Measurements from ENCODE around the gene TMED3.
"Not testable (repeated sequence)": the region's sequence is repeated elsewhere in the genome, so short reads cannot be mapped to it uniquely, and the experiment has no call there.

Gene TMED3

DNA sequence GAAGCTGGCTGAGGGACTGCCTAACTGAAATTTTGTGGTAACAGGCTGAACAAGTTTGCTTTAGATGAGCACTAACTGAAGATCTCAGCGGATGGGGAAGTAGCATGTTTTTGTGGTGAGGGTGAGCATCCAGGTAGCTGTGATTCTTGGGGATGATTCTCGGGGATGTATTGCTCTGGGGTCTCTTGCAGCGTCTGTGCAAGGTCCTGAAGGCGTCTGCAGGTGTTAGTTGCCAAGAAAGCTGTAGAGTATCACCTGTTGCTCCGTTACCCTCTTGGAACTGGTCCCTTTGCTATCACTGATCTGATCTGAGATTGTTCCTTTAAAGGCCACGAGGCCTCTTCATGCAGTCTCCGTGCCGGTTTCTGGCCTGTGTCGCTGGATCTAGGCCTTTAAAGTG lies 6.0 kb downstream of the TMED3 start:
- DNase-seq (ENCODE audit: low read depth in 3 of 3) = no peak

DNA sequence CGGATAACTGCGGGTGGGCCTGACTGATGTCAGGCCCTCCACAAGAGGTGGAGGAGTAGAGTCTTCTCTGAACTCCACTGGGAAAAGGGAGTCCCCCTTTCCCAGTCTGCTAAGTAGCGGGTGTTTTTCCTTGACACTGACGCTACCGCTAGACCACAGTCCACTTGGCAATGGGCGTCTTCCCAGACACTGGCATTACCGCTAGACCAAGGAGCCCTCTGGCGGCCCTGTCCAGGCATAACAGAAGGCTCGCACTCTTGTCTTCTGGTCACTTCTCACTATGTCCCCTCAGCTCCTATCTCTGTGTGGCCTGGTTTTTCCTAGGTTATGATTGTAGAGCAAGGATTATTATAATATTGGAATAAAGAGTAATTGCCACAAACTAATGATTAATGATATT lies 9.1 kb downstream of the TMED3 start:
- DNase-seq (ENCODE audit: low read depth in 3 of 3) = not testable (repeated sequence)

DNA sequence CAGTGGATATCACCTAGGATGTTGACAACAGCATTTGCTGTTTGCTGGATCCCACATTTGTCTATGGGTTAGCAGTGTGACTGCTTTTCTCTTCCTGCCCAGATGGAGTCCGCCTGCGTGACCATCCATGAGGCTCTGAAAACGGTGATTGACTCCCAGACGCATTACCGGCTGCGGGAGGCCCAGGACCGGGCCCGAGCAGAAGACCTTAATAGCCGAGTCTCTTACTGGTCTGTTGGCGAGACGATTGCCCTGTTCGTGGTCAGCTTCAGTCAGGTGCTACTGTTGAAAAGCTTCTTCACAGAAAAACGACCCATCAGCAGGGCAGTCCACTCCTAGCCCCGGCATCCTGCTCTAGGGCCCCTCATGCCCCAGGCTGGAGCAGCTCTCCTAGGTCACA lies 11.0 kb downstream of the TMED3 start:
- no peak for DNase-seq (ENCODE audit: low read depth in 3 of 3)

DNA sequence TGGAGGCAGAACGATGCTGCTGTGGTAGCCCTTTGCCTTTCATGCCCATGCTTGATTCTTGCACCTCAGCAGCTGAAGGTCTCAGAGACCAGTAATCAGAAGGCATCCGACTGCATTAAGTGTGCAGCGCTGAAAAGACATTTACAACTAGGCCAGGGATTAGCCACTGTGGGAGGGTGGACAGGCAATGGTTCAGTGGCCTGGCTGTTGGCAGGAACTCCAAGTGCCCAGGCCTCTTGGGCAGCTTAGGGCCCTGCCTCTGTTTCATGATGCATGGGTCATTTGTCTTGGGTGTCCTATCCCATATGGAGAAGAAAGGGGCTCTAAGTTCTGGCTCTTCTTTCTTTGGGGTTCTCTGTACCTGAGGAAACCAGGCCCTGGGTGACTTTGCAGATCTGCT lies 11.4 kb downstream of the TMED3 start:
- DNase-seq (ENCODE audit: low read depth in 3 of 3) = no peak

DNA sequence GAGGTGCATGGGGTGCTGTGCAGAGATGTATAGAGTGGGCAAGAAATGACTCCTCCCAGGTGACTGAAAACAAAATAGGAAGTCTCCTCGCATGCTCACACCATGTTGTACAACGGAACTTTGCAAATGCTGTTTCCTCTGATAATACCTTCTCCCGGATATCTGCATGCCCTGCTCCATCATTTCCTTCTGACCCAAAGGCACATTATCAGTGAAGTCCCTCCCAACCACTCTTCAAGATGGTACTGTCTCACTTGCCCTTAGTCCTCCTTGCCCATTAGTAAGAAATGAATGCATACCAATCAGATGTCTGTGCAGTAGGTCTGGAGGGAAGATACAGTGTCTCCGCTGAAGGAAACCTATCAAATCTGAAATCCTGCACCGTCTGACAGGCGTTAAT lies 12.0 kb downstream of the TMED3 start:
- DNase-seq (ENCODE audit: low read depth in 3 of 3) = no peak

DNA sequence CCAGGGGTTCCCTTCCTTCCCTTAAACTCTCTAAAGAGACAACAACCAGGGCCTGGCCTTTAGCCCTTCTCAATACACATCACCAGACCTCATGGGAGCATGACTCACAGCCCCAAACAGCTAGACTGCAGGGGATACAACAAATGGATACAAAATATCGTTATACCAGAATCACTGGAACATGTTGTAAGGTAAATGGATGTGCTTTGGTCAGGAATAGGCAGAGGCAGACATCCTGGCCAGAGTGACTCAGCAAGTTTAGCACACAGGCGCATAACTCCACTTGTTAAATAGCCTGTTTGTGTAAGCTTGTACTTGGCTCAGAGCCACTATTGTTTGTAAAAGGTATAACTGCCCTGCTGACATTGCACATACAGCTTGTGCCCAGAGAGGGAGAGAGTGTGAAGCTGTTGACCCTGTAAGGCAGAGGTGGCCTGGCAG lies 18.3 kb downstream of the TMED3 start:
- no peak for DNase-seq (ENCODE audit: low read depth in 3 of 3)

DNA sequence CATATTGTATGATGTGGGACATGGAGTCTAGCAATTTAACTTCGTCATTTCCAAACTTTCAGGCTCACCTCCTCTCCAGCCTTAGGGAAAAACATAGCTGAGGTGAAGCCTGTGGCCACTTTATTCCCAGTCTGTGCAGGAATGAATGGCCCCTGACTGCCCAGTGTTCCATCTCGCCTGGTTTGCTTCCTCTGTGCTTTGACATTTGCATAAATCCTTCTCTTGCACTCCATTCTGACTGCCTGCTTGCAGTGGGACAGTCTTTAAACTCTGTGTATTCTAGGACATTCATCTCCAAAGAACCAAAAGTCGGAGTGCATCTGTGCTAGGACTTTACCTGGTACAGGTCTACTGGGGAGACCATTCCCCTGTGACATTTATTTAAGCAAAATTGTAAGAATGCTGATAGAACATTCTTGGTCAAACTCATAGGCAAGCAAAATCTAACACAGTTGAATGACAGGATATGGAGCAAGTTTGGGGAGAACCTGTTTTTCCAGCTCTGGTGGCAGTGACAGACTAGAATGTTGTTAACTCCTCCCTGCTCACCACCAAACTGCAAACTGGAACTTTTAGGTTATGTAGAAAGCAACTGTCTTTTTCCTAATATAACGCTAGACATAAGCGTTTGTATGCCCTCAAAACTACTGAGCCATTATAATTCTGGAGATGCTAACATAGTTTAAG lies 22.1 kb downstream of the TMED3 start:
- DNase-seq (ENCODE audit: low read depth in 3 of 3) = no peak

DNA sequence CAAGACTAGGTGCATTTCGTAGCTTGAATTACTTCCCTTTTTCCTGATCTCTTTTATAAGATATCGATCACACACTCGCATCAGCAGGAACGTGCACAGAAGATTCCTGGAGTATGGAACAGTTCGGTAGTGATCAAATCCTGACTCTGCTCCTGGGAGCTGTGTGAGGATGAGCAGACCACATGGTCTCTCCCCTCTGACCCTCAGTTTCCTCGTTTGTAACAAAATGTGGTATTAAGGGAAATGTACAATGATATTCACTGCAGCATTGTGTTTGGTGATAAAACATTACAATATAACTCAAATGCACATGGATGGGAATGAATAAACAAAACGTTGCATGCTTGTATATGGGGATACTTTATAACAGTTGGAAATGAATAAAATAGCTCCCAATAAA lies 26.7 kb downstream of the TMED3 start:
- DNase-seq (ENCODE audit: low read depth in 3 of 3) = no peak

DNA sequence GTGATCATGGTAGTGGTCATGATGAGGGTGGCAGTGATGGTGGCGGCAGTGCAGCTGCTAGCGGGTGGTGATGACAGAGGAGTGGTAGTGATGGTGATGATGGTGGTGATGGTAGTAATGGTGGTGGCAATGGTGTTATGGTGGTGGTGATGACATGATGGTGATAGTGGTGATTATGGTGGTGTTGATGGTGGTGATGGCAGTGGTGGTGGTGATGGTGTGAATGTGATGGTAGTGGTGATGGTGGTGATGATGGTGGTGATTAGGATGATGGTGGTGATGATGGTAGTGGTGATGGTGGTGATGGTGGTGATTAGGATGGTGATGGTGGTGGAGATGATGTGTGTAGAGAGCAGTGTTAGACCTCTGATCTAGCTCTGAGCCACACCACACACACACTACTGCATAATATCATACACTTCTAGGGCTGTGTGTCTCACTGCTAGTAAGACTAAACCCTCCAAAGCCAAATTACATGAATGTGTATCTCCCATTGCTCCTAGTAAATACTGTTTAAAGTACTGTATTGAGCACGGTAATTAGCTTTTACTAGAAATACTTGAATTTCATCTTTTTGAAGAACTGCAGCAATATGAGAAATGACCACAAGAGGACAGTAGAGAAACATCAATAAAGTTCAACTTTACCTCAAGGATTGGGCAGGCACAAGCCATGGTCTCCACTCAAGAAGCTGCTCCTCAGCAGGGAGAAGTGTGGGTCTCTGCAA lies 28.8 kb downstream of the TMED3 start:
- DNase-seq (ENCODE audit: low read depth in 3 of 3) = no peak

DNA sequence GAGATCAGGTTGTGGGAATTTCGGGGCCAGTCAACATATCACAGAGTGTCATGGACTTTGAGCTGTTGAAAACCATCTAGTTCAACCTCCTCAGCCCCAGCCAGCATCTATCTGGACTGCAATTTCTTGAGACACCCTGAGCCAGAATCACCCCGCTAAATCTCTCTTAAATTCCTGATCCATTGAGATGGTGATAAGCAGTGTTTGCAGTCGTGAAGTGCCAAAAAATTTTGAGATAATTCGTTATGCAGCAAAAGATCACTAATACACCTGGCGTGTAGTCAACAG lies 29.3 kb downstream of the TMED3 start:
- no peak for DNase-seq (ENCODE audit: low read depth in 3 of 3)

DNA sequence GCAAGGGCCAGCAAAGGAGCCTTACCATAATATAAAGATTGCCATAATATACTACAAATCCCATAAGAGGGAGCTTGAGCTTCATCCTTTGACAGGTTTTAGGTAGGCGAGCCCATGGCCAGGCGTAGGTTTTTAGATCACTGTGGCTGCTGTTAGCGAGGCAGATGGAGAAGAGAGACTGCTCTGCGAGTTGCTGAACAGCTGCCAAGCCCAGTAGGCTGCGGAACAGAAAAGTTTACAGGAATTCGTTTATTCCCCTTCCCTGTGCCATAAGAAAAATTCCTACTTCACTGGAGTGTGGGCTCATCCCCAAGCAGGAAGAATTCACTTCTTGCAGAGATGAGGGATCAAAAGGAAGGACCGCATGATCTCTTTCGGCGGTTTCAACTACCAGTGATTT lies 30.5 kb downstream of the TMED3 start:
- DNase-seq (ENCODE audit: low read depth in 3 of 3) = no peak

DNA sequence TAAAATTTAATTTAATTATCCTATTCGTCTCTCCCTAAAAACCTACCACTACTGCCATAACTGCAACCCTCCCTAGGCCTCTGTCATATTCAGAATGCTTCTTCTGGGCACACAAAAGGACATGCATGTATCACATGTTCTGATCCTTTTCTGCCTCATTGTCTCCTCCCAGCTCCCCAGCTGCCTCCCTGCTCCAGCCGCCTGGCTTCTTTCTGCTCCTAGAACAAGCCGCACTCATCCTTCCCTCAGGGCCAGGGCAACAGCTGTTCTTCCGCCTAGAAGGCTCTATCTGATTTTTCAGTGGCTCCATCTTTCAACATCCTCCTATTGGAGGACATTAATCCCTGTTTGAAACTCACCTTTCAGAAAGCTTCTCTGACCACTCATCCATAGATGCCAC lies 38.6 kb downstream of the TMED3 start:
- no peak for DNase-seq (ENCODE audit: low read depth in 3 of 3)

DNA sequence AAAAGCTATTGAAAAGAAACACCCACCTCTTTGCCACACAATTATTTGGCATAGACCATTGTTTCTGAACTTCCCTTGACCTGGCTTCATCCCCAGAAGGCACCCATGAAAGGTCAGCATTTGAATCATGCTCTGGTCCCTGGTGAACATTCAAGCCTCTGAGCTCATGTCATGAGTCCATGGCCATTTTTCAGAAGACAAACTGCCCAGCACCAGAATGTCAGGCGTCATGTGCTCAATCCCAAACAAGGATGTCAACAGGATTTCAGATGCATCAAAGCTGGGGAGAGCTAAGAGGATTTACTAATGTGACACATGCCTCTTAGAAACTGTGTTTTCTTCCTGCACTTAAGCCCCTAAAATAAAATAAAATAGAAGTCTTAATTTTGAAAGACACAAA lies 41.3 kb downstream of the TMED3 start:
- no peak for DNase-seq (ENCODE audit: low read depth in 3 of 3)

DNA sequence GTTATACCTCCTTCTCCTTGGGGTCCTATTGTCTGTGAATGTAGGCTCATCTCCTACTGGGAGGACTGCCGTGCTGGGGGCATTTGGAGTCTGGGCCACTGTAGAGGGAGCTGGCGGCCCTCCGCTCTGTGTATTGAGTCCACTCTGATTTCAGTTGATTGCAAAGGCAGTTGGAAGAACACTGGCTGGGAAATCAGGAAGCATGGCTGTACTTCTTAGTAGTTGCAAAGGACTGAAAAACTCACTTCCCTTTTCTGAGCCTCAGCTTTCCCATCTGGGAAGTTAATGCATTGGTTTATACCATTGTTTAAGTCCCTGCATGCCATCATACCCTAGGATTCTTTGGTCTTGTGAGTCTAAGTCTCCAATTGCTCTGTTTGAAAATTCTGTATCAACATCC lies 46.7 kb downstream of the TMED3 start:
- DNase-seq (ENCODE audit: low read depth in 3 of 3) = no peak

DNA sequence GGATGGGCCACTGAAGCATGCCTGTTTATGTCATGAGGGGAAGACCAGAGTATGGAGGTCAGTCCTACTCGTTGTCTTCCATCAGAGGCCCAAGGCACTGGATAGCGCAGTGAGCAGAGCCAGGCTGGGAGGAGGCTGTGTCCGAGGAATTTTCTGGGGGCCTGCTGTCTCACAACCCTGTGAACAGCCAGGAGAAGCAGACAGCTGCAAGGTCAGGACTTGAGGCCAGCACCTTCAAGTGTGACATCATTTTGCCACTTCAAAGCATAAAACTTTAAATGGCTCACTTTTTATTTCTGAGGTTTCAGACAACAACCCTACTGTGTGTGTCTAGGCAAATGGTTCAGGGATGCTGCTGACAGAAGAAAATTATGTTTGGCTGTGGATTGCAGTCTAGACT lies 47.2 kb downstream of the TMED3 start:
- no peak for DNase-seq (ENCODE audit: low read depth in 3 of 3)

DNA sequence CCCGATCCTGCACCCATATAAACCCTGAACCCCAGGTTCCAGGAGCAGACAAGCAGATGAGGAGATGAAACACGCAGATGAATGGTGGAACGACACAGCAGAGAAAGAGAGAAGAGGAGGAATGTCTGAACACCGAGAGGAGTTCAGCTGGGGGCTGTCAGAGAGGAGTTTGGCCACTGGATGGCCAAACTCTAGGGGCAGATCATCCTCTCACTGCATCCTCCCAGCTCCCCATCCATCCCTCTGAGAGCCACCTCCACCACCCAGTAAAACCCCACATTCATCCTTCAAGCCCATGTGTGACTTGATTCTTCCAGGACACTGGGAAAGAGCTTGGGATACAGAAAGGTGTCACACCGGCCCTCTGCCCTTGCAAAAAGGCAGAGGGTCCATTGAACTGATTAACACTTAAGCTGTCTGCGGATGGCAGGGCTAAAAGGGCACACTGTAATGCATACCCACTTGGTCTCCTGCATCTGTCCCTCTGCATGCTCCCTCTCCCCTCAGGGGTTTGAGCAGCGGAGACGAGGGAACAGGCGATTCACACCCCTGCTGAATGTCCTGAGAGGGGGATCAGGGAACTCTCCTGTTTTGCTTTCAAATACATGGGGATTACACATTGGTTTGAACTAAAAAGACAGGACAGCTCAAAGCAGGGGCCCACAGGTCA lies 53.8 kb downstream of the TMED3 start:
- no peak for DNase-seq (ENCODE audit: low read depth in 3 of 3)

DNA sequence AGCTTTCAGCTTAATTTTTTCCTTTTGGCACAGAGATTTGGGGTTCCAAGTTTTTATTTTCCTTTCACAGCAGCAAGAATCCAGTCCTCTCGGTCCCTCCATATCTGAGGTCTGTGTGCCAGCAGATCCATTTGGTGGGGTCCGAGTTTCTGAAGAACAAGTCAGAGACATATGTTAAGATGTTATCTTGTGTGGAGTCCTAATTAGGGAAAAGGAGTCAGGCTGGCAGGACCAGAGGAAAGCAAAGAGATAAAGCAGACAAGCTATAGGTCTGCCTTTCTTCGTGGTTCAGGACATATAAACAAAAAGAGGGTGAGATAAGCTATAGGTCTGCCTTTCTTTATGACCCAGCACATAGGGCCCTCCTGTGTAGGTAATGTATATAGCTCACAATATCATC lies 54.9 kb downstream of the TMED3 start:
- DNase-seq (ENCODE audit: low read depth in 3 of 3) = no peak

DNA sequence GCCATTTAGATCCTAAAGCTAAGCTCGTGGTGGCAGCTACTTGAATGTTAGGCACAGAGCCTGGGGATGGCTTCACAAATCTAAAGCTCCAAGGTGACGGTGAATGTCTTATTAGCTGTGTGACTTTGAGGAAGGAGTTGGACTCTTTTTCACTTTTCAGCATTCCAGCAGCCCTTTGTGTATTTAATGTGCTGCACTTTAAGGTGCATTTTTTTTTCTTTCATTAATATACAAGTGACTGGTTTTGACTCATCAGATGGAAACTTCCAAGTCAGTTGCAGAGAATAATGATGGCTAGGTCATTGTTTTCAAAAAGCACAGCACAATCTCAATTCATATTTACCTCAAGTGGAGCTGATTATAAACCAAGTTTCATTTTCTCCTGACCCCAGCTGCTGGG lies 55.8 kb downstream of the TMED3 start:
- no peak for DNase-seq (ENCODE audit: low read depth in 3 of 3)

DNA sequence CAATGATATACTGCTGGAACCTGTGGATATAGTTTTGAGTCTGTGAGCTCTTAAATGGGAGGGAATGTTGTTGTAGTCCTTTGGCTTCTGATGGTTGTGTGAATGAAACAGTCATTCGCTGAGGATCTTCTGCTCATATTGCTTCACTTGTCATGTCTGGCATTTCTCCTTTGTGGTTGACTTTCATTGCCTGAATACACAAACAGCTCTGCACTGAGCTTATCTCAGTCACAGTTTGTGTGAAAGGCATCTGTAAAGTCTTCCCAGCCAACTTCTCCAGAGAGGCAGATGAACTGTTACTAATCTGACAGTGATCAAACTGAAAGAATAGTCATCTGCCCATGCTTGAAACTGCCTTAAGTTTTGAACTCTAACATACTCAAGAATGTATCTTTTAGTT lies 59.8 kb downstream of the TMED3 start:
- DNase-seq (ENCODE audit: low read depth in 3 of 3) = no peak

DNA sequence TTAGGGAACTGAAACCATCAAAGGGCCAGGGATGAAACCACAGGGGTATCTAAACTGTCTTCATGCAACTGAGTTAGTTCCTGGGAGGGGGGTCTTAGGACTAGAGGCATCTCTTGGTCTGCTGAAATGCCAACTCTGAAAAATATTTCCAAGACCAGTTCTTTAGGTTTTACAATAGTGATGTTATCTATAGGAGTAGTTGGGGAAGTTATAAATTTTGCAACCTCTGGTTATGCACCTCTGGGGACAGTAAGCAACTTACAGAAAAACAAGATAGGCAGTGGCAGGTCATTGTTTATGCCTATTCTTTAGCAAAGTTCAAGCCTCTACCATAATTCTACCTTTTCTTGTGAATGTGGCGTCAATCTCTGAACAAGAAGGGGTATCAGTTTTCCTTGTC lies 60.7 kb downstream of the TMED3 start:
- DNase-seq (ENCODE audit: low read depth in 3 of 3) = no peak

DNA sequence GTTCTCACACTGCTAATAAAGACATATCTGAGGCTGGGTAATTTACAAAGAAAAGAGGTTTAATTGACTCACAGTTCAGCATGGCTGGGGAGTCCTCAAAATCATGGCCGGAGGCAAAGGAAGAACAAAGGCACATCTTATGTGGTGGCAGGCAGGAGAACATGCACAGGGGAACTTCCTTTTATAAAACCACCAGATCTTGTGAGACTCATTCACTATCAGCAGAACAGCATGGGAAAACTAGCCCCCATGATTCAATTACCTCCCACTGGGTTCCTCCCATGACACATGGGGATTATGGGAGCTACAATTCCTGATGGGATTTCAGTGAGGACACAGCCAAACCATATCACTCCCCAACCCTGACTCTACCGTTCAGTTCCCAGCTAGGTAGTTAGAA lies 61.5 kb downstream of the TMED3 start:
- DNase-seq (ENCODE audit: low read depth in 3 of 3) = no peak

All from stimulated activated CD4-positive, alpha-beta T cell treated with anti-CD3 and anti-CD28 coated beads, TNF-alpha, amount 100 ng/mL, for 24 hours (primary cell).